ENCODE data around the gene GRIFIN. TPM values are rescaled to one million over a fixed set of nuclear protein-coding genes. Genes with fewer than 3 reads are reported as not detected.

Gene GRIFIN
- total and polyA plus RNA-seq, 9 of the 15 experiments (the other 6 are each of a cell fraction or from before 2014, with no cell fraction given): not detected

- DNase-seq (ENCODE audit: extremely low read depth in 1 of 4, low spot score in 3 of 4) (no peak), FAIRE-seq (no peak), ATAC-seq (no peak)
- no TSS peak for BruUV-seq (replicated peaks)
- H3K9me1 ChIP-seq (ENCODE audit: control insufficient read depth, insufficient read depth, low read length): no peaks in the 10 kb centered on the region
- TF ChIP-seq ZFP36 (IDR thresholded peaks at IDR 0.05; ENCODE audit: low read depth, low read length, partially characterized antibody): no peak
- TF ChIP-seq, protein P1, sequence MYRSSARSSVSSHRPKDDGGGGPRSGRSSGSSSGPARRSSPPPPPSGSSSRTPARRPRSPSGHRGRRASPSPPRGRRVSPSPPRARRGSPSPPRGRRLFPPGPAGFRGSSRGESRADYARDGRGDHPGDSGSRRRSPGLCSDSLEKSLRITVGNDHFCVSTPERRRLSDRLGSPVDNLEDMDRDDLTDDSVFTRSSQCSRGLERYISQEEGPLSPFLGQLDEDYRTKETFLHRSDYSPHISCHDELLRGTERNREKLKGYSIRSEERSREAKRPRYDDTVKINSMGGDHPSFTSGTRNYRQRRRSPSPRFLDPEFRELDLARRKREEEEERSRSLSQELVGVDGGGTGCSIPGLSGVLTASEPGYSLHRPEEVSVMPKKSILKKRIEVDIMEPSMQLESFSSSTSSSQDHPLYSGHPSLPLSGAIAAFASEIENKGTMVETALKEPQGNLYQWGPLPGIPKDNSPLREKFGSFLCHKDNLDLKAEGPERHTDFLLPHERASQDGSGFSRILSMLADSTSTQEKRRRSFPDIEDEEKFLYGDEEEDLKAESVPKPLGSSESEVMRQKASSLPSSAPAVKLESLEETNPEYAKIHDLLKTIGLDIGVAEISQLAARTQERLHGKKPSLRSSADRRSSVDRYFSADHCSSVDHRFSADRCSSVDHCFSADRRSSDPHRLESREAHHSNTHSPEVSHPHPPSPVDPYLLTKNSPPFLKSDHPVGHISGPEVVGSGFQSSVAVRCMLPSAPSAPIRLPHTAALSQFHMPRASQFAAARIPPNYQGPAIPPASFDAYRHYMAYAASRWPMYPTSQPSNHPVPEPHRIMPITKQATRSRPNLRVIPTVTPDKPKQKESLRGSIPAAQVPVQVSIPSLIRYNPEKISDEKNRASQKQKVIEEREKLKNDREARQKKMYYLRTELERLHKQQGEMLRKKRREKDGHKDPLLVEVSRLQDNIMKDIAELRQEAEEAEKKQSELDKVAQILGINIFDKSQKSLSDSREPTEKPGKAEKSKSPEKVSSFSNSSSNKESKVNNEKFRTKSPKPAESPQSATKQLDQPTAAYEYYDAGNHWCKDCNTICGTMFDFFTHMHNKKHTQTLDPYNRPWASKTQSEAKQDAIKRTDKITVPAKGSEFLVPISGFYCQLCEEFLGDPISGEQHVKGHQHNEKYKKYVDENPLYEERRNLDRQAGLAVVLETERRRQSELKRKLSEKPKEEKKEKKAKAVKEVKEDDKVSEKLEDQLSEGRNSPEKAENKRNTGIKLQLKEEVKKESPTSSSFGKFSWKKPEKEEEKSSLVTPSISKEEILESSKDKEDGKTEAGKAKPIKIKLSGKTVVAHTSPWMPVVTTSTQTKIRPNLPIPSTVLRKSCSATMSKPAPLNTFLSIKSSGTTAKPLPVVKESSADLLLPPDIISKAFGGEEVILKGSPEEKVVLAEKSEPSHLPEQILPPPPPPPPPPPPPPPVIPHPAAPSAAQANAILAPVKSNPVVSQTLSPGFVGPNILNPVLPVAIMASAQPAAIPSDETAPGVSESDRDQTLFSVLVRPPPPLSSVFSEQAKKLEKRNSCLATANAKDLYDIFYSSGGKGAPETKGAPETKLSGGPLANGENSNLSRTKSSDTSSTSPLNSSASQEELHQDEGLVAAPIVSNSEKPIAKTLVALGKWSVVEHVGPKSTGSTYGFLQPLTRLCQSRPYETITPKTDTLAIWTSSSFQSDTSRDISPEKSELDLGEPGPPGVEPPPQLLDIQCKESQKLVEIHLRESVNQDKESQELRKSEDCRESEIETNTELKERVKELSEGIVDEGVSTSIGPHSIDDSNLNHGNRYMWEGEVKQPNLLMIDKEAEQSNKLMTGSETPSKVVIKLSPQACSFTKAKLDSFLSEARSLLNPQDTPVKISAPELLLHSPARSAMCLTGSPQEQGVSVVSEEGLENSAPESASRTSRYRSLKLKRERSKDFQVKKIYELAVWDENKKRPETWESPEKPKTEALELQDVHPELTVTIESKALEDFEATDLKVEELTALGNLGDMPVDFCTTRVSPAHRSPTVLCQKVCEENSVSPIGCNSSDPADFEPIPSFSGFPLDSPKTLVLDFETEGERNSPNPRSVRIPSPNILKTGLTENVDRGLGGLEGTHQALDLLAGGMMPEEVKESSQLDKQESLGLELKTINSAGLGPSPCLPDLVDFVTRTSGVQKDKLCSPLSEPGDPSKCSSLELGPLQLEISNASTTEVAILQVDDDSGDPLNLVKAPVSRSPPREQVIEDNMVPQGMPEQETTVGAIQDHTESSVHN (IDR thresholded peaks at IDR 0.05; ENCODE audit: borderline replicate concordance in 1 of 2, low read depth in 1 of 2): no peak
- TF ChIP-seq MAX (CRISPR knock-in tag; IDR thresholded peaks at IDR 0.05): 0 out of 2 replicates have a peak, but pooled peaks have one; percentile 13
- TF ChIP-seq ZBTB7A (IDR thresholded peaks at IDR 0.05; ENCODE audit: borderline replicate concordance, control insufficient read depth, low read depth, low read length): 0 out of 2 replicates have a peak, but pooled peaks have one; percentile 24
- no peak overlapping the region for H3K4me2 ChIP-seq (ENCODE audit: insufficient read depth, low read length)
- no peaks in the 10 kb centered on the region for H3K36me3 ChIP-seq (ENCODE audit: control insufficient read depth, insufficient read depth, low read length)
- H3K4me1 ChIP-seq (replicated peaks in 1 of 2; ENCODE audit: control insufficient read depth in 2 of 2, insufficient read depth in 2 of 2, low read length in 2 of 2): peaks cover 4 to 74% of the 10 kb centered on the region in 2 experiments; a peak in 4 of 5 replicates
- no peaks in the 10 kb centered on the region for H3K9me3 ChIP-seq (replicated peaks; ENCODE audit: control insufficient read depth, insufficient read depth, low read depth, low read length)
- WGBS (ENCODE audit: insufficient coverage, low coverage, missing lambda C conversion rate): 9% methylated on average over 17 of the region's 23 CpGs
- ChIA-PET POLR2A (interaction anchor here (0.7 to 1.6 kb wide), 3 partner anchors 11 to 148 kb away, joined by 3 to 8 read pairs (median 3); no protein-coding TSS in a partner anchor), CTCF (ENCODE audit: low intra/inter-chr PET ratio) (no interaction called here)
- H3K9ac ChIP-seq (ENCODE audit: insufficient read depth in 1 of 2, low read depth in 2 of 2, low read length in 2 of 2): peak overlapping the region in 1 of 2 experiments; percentile 71; a peak in 1 of 4 replicates
- intact Hi-C loops (cut with micrococcal nuclease): no loop called here
- no peak overlapping the region for H3K27ac ChIP-seq (ENCODE audit: extremely low read depth, low read depth, low read length)
- no peaks in the 10 kb centered on the region; the same call in 1 of the 2 replicates for H4K20me1 ChIP-seq (replicated peaks; ENCODE audit: control insufficient read depth, insufficient read depth, low read length)
- in situ Hi-C loops (cut with MboI): no loop called here
- H2AFZ ChIP-seq (ENCODE audit: low read depth, low read length): no peak overlapping the region
- H3K4me3 ChIP-seq: no peak overlapping the region
- H3K27me3 ChIP-seq (ENCODE audit: control insufficient read depth in 2 of 2, insufficient read depth in 2 of 2, low read length in 2 of 2): peaks cover 0 to 46% of the 10 kb centered on the region in 2 experiments; a peak in 2 of 5 replicates
- no peaks in the 10 kb centered on the region for H3K79me2 ChIP-seq (ENCODE audit: control insufficient read depth, insufficient read depth, low read length)
These were observed 33.2 kb upstream of the GRIFIN start for GRCh38 chr7:2509298-2509906.
